GM18873 (cell line): ENCODE data around the gene PROK1.
"Not testable (repeated sequence)": the region's sequence is repeated elsewhere in the genome, so short reads cannot be mapped to it uniquely, and the experiment has no call there.

Experiments
- ATAC-seq: cut with Tn5 transposase; IDR thresholded peaks from one replicate; pipeline ENCODE4 v1.9.1; 2021; ENCODE audit warnings: mild to moderate bottlenecking, moderate library complexity, moderate number of reproducible peaks; ENCODE audit not compliant: unreplicated experiment, low FRiP score

PROK1 gene, protein sequence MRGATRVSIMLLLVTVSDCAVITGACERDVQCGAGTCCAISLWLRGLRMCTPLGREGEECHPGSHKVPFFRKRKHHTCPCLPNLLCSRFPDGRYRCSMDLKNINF

DNA sequence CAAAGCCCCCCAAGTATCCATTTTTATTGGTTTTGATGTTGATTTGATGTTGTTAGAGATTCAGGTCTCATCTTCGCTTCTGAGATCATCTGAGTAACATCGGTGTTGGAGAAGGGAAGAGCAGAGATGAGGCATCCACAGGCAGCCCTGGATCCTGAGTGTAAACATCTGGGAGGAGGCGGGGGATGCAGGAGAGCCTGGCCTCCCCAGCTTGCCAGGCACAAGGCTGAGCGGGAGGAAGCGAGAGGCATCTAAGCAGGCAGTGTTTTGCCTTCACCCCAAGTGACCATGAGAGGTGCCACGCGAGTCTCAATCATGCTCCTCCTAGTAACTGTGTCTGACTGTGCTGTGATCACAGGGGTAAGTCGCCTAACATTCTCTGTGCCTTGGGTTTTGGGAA, at the start of gene PROK1:
TSS of gene PROK1 (plus strand) at position 221 of the 400 bp plus-strand sequence. CDS start at position 289, 68 bp downstream.
- ATAC-seq: no peak

DNA sequence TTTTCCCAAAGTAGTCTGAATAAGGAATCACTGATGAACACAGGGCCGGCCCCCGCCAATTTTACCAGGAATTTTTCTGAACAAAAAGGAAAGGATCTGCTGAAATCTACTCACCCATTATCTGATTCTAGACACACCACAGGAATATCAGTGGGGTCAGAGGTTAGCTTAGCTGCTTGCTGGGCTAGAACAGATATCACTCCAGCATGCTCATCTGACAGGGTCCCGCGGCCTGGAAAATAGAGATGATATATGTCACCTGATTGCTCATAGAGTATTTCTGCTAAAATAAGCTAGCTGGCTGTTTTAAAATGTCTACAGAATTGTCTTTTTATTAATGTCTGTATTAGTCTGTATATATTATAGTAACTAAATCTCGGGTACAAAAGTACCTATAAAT, 47.1 kb upstream of the PROK1 start:
- ATAC-seq: no peak

DNA sequence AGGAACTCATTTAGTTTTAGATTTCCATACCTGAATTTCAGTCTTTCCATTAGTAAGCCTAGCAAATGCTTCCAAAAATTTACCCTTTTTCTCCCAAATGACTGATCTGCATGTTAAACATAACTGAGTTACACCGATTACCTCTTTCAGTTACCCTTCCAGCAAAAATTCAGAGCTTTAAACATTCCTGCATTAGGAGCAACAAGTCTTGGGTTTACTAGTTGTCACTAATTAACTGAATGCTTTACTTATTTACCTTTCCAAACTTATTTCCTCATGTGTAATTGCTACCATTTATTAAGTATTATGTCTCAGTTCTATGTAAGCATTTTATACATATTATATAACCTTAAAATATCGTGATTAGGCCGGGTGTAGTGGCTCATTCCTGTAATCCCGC, 46.5 kb upstream of the PROK1 start:
- no peak for ATAC-seq

DNA sequence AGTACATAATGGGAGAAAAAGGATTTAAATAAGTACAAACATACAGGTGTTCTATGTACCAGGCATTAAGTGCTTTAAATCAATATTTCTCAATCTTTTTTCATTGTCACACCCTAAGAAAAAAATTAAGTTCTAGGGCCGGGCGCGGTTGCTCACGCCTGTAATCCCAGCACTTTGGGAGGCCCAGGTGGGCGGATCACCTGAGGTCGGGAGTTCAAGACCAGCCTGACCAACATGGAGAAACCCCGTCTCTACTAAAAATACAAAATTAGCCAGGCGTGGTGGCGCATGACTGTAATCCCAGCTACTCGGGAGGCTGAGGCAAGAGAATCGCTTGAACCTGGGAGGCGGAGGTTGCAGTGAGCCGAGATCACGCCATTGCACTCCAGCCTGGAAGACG, 44.5 kb upstream of the PROK1 start:
- not testable (repeated sequence) for ATAC-seq

DNA sequence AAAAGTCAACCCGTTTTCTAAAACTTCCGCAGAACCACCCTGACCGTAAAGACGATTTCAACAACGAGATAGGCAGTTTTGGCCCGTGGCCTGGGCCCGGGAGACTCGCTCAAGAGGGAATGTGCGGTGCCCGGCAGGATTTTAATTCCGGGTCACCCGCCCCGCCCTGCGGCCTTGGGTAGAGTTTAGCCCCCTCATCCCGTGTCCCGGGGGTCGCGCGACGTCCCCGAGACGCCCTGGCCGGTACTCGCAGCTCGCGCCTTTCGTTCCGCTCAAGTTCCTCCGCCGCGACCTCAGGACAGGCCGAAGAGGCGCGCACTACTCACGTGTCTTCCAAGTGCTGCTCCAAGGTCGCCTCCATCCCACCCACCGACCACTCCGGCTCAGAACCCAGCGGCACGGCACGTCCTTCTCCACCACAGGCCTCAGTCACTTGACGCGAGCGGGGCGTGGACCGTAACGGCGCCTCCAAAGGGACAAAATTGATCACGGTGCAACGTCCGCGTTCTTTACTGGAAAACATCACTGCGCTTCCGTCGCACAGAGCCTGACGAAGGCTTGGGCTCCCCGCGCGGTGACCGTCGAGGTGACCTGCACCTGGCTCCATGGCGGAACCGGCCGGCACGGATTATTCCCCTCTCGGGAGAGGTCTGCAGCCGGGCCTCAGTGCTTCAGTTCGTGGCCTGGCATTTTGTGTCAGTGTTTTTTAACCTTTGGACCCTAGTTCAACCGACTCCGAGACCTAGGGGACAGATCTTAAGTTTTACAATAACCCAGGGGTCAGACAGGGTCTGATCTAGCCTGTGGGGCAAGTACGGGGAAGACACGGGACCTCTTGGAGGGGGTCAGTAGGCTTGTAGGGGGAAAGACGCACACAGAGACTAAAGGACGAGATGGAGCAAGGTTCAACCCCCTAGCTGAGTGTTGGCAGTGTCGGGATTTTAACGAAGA, 43.4 kb upstream of the PROK1 start, which contains the start of gene LAMTOR5:
TSS of gene LAMTOR5 (minus strand) at position 435 of the 951 bp plus-strand sequence. CDS start at position 361, 74 bp downstream.
- ATAC-seq: peak; percentile 71

DNA sequence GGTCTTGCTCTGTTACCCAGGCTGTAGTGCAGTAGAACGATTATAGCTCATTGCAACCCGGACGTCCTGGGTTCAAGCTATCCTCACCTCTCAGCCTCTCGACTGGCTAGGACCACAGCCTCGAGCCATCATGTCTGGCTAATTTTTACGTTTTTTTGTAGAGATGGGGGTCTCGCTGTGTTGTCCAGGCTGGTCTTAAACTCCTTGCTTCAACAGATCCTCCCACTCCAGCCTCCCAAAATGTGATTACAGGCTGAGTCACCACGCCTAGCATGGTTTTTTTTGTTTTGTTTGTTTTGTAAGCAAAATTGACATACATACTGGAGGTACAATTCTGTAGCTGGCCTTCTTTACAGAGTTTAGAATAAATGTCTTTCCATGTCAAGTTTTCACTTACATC, 42.5 kb upstream of the PROK1 start:
- no peak for ATAC-seq

DNA sequence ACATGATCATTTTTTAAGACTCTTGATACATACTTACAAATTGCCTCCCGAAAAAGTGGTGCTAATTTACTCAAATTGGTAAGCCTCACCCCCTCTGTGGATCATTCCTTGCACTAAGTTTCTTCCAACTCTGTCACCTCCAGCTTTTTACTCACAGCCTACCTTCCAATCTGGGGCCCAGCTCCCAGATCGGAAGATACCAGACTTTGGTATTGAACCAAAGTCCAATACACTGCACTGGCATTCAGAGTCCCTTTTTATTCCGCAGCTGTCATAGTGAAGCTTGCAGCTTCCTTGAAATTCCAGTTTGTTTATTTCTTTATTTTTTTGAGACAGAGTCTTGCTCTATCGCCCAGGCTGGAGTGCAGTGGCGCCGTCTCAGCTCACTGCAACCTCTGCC, 41.6 kb upstream of the PROK1 start:
- ATAC-seq: no peak

DNA sequence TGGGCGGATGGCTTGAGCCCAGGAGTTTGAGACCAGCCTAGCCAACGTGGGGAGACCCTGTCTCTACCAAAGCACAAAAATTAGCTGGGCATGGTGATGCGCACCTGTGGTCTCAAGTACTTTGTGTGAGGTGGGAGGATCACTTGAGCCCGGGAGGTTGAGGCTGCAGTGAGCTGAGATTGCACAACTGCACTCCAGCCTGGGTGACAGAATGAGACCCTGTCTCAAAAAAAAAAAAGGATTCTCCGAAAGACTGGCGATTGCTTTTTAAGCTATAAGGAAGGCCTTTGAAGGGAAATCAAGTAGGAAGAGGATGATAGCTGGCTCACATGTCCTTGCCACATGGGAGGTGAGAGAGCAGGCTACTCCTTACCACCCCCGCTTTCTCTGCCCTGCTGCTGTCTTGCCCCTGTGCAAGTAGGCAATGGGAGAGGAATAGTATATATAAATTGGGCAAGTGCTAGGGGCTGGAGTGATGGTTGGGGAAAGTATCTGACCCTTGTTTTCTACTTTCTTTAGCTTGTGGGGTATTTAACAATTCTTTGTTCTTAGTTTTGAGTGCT, 39.7 kb upstream of the PROK1 start:
- no peak for ATAC-seq

DNA sequence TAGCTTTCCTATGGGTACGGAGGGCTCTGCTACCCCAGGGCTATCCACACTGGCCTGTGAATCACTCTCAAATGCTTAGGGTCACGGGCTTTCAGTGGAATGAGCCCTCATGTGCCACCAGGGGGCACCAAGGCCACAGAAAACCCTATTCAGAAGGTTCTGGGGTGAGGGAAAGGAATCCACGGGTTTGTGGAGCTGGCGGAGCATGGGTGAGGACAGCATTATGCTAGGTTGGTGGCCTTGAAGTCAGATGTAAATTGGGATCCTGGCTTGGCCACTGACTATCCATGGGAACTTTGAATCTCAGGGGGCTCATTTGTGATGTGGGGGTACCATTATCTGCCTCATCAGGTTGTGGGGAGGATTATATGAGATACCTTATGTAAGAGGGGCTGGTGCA, 38.4 kb upstream of the PROK1 start:
- ATAC-seq: no peak

DNA sequence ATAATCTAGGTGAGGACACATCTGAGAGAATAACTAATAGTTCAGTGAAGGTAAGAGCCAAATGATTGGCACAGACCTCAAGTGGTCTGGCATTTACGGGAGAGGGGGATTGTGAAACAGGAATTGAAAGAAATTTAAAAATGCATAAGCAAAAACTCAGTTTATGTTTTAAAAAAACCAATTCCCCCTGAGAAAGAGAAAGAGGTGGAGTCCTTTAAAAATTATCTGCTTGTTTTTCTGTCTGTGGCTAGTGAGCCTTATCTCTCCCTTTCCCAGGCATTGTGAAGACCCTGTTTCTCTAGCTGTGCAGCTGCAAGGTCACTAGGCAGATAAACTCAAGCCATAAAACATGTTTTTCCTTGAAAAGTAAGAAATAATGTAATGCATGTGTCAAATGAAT, 37.9 kb upstream of the PROK1 start:
- not testable (repeated sequence) for ATAC-seq

DNA sequence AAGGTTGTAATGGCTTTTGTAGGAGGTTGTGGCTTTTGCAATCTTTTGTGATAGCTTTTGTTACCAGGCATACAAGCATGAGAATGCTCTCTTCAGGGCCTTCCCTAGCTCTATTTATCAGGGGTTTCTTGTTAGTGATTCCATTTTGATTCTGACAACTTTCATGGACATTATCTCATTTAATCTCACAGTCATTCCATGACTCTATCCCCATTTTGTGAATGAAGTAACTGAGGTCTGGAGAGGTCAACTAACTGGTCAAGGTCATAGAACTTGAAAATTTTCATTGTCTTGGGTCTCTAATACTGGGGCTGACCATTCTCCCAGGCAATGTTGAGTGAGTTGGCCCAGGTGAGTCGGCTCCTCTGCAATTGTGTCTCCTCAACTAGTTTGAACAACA, 32.2 kb upstream of the PROK1 start:
- ATAC-seq: no peak

DNA sequence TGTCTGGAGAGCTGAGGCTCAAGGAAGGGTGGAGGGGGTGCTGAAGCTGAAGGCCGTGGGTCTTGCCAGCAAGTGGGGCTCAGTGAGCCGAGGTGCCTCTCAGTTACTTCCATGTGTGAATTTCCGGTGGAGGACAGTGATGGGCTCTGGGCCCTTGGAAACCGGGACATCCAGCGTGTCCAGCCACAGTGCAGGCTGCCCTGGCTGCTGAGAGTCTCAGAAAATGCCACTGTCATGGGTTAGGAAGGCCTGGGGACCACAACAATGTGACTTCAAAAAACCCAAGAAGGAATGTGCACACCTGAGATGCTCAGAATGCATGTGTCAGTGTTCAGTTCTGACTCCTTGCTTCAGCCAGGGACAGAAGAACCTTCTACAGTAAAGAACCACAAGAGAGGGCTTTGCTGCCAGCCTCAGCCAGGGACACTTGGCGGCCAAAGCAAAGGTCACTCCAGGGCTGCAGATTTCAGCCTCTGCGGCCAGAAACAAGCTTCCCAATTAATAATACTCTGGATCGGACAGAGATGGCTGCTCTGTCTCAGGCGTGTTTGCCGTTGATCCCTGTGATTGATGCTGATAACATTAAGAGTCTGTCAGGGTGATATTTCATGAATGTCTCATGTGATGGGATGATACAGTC, 30.8 kb upstream of the PROK1 start:
- no peak for ATAC-seq

DNA sequence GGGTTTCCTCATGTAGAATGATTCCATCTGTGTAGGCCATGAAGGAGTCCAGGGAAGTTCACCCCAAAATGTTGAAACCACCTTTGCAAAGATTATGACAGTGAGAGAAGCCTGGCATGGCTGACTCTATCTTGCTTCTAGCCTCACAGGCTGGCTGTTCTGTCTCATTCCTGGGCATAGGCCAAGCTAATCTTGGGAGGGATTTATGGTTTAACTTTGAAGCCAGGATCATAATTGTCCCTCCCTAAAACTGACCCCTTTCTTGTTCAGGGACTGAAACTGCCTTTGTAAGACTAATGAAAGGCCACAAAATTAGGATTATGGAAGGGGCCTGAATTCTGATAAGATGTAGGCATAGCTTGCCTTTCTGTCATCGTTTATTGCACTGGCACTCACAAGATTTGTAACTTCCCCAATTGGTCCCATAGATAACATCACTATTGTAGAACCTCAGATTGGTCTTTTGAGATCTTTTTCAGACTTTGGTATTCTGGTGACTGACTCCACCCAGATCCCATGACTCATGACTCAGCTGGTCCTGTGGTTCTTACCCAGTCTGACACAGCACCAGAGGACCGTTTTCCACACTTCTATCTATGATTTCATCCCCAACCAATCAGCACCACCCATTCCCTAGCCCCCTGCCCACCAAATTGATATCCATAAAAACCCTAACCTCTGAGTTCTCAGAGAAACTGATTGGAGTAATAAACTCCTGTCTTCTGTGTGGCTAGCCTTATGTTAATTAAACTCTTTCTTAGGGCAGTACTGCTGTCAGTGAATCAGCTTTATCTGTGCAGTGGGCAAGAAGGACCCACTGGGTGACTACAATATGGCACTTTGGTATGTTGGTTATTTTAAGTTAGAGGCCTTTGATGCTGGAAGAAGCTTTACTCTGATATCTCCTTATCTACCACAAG, 29.8 kb upstream of the PROK1 start:
- no peak for ATAC-seq

DNA sequence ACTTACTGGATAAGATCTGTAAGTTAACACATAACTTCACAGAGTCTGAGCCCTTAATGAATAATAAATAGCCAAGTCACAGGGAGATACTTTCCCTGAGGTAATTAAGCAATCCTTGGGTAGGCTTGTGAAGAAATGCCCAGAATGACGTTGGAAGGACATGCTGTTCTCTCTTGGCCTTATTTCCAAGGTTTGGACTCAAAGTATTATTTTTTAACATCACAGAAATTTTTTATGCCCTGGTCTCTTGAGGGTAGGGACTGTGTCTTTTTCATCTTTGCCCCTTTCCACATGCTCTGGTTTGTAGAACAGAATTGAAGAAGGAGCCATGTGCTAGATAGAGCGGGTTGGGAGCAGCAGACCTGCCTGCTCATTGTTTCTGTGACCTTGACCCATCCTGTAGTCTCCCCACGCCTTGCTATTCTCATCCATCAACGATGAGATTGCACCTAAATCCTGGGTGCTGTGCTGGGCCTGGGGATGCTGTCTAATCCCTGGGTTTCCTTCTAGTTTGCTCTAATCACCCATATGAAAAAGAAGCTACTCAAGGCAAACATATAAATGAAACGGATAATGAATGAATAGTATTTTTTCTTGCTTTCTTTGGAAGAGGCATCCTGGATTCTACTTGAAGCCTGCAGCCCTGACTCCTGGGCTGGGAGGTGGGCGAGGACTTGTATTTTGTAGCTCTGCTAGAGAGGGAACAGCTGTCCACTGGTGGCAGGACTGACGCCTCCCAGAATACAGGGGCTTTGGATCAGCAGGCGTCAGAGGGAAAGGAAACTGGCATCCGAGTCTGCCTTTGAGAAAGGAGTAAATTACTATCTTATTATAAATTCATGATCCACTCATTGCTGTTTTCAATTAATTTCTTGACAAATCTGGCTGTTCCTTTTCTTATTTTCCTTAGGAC, 26.0 kb upstream of the PROK1 start:
- no peak for ATAC-seq

DNA sequence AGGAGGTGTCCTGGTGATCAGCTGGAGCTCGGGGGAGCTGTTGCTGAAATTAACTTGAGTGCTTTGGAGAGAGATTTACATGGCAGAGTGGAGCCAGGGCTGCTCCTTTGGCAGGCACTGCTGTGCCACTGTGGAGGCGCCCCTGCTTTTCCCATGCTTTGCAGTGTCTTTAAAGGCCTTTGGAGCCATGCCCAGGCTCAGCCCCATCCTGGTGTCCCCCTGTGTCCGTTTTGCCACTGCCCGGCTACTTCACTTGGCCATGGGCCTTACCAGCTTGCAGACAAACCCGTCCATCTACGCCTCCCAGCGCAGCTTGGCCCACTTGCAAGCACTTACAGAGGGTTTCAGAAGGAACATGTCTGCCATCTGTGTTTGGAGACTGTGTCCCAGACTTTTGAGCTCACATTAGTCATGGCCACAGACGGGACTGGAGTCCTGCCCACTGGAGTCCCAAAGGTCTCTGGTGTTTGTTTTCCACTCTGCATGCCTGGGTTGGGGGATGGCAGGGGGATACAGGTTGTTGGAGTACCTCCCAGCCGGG, 25.3 kb upstream of the PROK1 start:
- ATAC-seq: no peak

DNA sequence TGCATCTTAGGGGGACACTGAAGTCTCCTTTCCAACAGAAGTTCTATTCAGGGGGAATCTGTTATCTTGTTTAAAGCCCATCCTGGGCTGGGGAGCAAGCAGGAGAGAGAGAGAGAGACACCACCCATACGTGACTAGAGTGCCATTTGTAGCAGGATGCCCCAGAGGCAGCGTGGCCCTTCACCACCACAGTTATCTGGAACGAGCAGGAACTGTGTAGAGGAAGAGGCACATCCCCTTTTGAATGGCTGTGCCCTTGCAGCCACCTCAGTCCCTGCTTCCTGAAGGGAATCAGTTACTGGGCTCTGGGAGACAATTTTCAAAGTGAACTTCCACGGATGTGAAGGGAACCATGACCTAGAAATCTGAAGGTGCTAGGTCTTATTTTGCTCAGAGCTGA, 24.1 kb upstream of the PROK1 start:
- no peak for ATAC-seq

DNA sequence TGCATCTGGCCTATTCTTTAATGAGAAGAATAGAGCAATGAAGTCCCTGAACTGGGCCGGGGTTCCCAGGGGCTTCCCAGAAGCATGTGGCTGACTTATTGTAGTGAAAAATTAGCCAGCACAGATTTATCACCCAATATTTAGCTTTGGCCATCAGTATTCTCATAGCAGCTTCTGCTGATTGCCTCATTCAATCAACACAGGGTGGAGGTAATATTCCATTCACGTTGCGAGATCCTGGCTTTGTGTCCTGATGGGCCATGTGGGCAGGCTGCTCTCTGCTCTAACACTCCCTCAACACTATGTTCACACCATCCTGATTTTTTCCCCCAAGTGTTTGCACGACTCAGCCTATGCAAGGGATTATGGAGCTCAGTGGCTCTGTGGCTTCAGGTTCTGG, 22.0 kb upstream of the PROK1 start:
- ATAC-seq: no peak

DNA sequence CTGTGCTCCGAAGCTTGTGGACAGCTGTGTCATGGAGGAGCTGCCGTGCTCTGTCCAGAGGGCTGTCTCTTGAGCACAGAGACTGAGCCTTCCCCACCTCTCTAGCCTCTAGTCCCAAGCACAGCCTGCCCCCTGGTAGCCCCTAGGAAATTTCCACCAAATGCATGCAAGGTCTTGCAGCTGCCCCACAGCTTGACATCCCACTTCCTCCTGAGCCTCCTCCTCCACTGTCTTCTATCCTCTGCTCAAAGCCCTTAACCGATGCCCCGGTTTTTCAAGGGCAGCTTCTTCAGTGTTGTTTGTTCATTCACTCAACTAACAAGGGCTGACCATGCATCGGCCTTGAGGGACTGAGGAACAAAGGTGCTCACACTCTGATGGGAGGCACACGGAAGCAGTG, 20.6 kb upstream of the PROK1 start:
- no peak for ATAC-seq

DNA sequence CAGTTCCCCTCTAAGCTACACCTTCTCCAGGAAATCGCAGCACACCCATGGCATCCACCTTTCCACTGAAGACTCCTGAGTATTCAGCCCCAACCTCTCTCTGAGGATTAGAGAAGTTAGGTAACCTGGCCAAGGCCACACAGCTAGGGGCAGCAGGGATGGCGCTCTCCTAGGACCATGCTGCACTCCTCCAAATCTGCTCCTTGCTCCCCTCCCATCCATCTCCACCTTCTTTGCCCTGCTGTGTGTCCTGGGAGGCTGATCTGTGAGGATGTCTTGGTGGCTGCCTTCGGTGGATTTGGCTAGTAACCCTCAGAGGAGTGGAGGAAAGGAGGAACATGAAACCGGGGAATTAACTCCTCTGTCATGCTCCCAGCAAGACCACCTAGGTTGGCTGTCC, 20.0 kb upstream of the PROK1 start:
- no peak for ATAC-seq
